Epithelial cell of proximal tubule (primary cell): ENCODE measurements around the gene DPP10. TPM values are rescaled to one million over a fixed set of nuclear protein-coding genes. Genes with fewer than 3 reads are reported as not detected.

Experiments
- DNase-seq: peaks from one replicate; pipeline ENCODE4 v3.0.0-alpha.2; 2011; ENCODE audit warnings: low read depth
- H3K4me3 ChIP-seq: 2 replicates; pipeline ENCODE4 v1.5.1; 2011; ENCODE audit warnings: low read depth, mild to moderate bottlenecking, low read length
- CTCF ChIP-seq: conservative IDR thresholded peaks from 2 replicates; pipeline ENCODE4 v1.5.1; 2012; ENCODE audit warnings: low read depth, mild to moderate bottlenecking, low read length
- total RNA-seq: library from RNA; depleted of rRNA; stranded (reverse); fragments of >200 nt; gene quantifications from 2 replicates; pipeline ENCODE4 v1.2.3, GENCODE V29; 2015

The DPP10 gene
- total RNA-seq, 1 donor from 2014 or later: 0.06 TPM

- no peak for DNase-seq
- no peak overlapping the region for H3K4me3 ChIP-seq
- no peak for TF ChIP-seq CTCF
Observed at GRCh38 chr2:115384399-115384798, 942.0 kb downstream of the DPP10 start.

GRCh38 chr2:115386465-115386864, 944.0 kb downstream of the DPP10 start:
- no peak for DNase-seq
- no peak overlapping the region for H3K4me3 ChIP-seq
- TF ChIP-seq CTCF: no peak

- no peak for DNase-seq
- TF ChIP-seq CTCF: no peak
- H3K4me3 ChIP-seq: no peak overlapping the region
Observed at GRCh38 chr2:115389024-115389423, 946.6 kb downstream of the DPP10 start.

GRCh38 chr2:115389898-115390565, 947.6 kb downstream of the DPP10 start:
- no peak for TF ChIP-seq CTCF
- H3K4me3 ChIP-seq: no peak overlapping the region
- DNase-seq: no peak

GRCh38 chr2:115396579-115396978, 954.1 kb downstream of the DPP10 start:
- TF ChIP-seq CTCF: no peak
- DNase-seq: no peak
- H3K4me3 ChIP-seq: no peak overlapping the region

GRCh38 chr2:115400940-115401339, 958.5 kb downstream of the DPP10 start:
- no peak for TF ChIP-seq CTCF
- DNase-seq: no peak
- no peak overlapping the region for H3K4me3 ChIP-seq

GRCh38 chr2:115412501-115412900, 970.1 kb downstream of the DPP10 start:
- DNase-seq: no peak
- H3K4me3 ChIP-seq: no peak overlapping the region
- TF ChIP-seq CTCF: no peak
